H9 (cell line): Measurements from ENCODE around the gene STX2. TPM values are rescaled to one million over a fixed set of nuclear protein-coding genes. Genes with fewer than 3 reads are reported as not detected.

Experiments
- DNase-seq: peaks from one replicate; pipeline ENCODE4 v3.0.0-alpha.2; 2017
- H2AFZ ChIP-seq: one replicate; pipeline ENCODE4 v1.6.1; 2013; ENCODE audit warnings: mild to moderate bottlenecking, low read length, control low read depth, moderate library complexity
- H2AK5ac ChIP-seq: 2 replicates; pipeline ENCODE4 v1.6.1; 2013; ENCODE audit warnings: low read length, control low read depth, mixed read lengths; ENCODE audit not compliant: insufficient read length
- H2BK120ac ChIP-seq: one replicate; pipeline ENCODE4 v1.6.1; 2013; ENCODE audit warnings: low read depth, mild to moderate bottlenecking, low read length, control low read depth, inconsistent platforms; ENCODE audit not compliant: poor library complexity, severe bottlenecking
- H2BK12ac ChIP-seq: 2 replicates; pipeline ENCODE4 v1.6.1; 2013; ENCODE audit warnings: low read length, control low read depth, mixed read lengths, low read depth; ENCODE audit not compliant: insufficient read length
- H2BK15ac ChIP-seq: 2 replicates; pipeline ENCODE4 v1.6.1; 2013; ENCODE audit warnings: low read depth, low read length, control low read depth
- H2BK20ac ChIP-seq: one replicate; pipeline ENCODE4 v1.6.1; 2013; ENCODE audit warnings: low read depth, mild to moderate bottlenecking, low read length, control low read depth, inconsistent platforms; ENCODE audit not compliant: poor library complexity, severe bottlenecking
- H2BK5ac ChIP-seq: 2 replicates; pipeline ENCODE4 v1.6.1; 2013; ENCODE audit warnings: low read length, control low read depth, mixed read lengths; ENCODE audit not compliant: insufficient read length
- H3K14ac ChIP-seq: 2 replicates; pipeline ENCODE4 v1.6.1; 2013; ENCODE audit warnings: low read length, control low read depth; ENCODE audit not compliant: insufficient read depth
- H3K18ac ChIP-seq: 2 replicates; pipeline ENCODE4 v1.6.1; 2013; ENCODE audit warnings: low read depth, mild to moderate bottlenecking, mixed read lengths, low read length, control low read depth; ENCODE audit not compliant: insufficient read length
- H3K23ac ChIP-seq: 2 replicates; pipeline ENCODE4 v1.6.1; 2013; ENCODE audit warnings: low read length, control low read depth, mixed read lengths, low read depth; ENCODE audit not compliant: insufficient read length
- H3K23me2 ChIP-seq: 2 replicates; pipeline ENCODE4 v1.6.1; 2013; ENCODE audit warnings: low read depth, mild to moderate bottlenecking, mixed read lengths, low read length, control low read depth; ENCODE audit not compliant: insufficient read length, poor library complexity, severe bottlenecking
- H3K27ac ChIP-seq: 2 replicates; pipeline ENCODE4 v1.5.1; 2013; ENCODE audit warnings: low read length, control low read depth, mixed read lengths, low read depth; ENCODE audit not compliant: insufficient read length
- H3K27me3 ChIP-seq: 2 replicates; pipeline ENCODE4 v1.6.1; 2013; ENCODE audit warnings: low read length, control low read depth, inconsistent platforms; ENCODE audit not compliant: insufficient read depth
- H3K4ac ChIP-seq: 2 replicates; pipeline ENCODE4 v1.6.1; 2013; ENCODE audit warnings: low read depth, mild to moderate bottlenecking, control low read depth, inconsistent platforms, low read length, moderate library complexity
- H3K4me1 ChIP-seq: 2 replicates; pipeline ENCODE4 v1.6.1; 2013; ENCODE audit warnings: low read length, control low read depth, inconsistent platforms; ENCODE audit not compliant: insufficient read depth
- H3K4me2 ChIP-seq: 2 replicates; pipeline ENCODE4 v1.6.1; 2013; ENCODE audit warnings: low read length, control low read depth, mixed read lengths; ENCODE audit not compliant: insufficient read length, insufficient read depth
- H3K56ac ChIP-seq: 2 replicates; pipeline ENCODE4 v1.6.1; 2013; ENCODE audit warnings: low read depth, mild to moderate bottlenecking, mixed read lengths, low read length, control low read depth; ENCODE audit not compliant: insufficient read length
- H3K79me1 ChIP-seq: 2 replicates; pipeline ENCODE4 v1.6.1; 2013; ENCODE audit warnings: low read depth, mild to moderate bottlenecking, moderate library complexity, low read length, control low read depth, inconsistent platforms; ENCODE audit not compliant: insufficient read depth, poor library complexity, severe bottlenecking
- H3K79me2 ChIP-seq: 2 replicates; pipeline ENCODE4 v1.6.1; 2013; ENCODE audit warnings: low read length, control low read depth, inconsistent platforms; ENCODE audit not compliant: insufficient read depth
- H3K9ac ChIP-seq: 2 replicates; pipeline ENCODE4 v1.6.1; 2013; ENCODE audit warnings: low read length, control low read depth, mixed read lengths; ENCODE audit not compliant: insufficient read length; ENCODE audit errors: extremely low read depth
- H3K9me3 ChIP-seq: one replicate; pipeline ENCODE4 v1.6.1; 2013; ENCODE audit warnings: low read depth, low read length, inconsistent platforms; ENCODE audit not compliant: control insufficient read depth
- H3T11ph ChIP-seq: one replicate; pipeline ENCODE4 v1.6.1; 2013; ENCODE audit warnings: mild to moderate bottlenecking, low read length, control low read depth, inconsistent platforms
- H4K20me1 ChIP-seq: one replicate; pipeline ENCODE4 v1.6.1; 2013; ENCODE audit not compliant: control insufficient read depth, insufficient read length, insufficient read depth
- H4K5ac ChIP-seq: 2 replicates; pipeline ENCODE4 v1.6.1; 2013; ENCODE audit warnings: low read depth, mild to moderate bottlenecking, mixed read lengths, low read length, control low read depth; ENCODE audit not compliant: insufficient read length
- H4K8ac ChIP-seq: replicated peaks from 2 replicates; pipeline ENCODE4 v1.6.1; 2013; ENCODE audit warnings: low read length, control low read depth, mixed read lengths, low read depth; ENCODE audit not compliant: insufficient read length
- H4K91ac ChIP-seq: 2 replicates; pipeline ENCODE4 v1.6.1; 2013; ENCODE audit warnings: low read depth, mild to moderate bottlenecking, moderate library complexity, mixed read lengths, low read length, control low read depth; ENCODE audit not compliant: insufficient read length
- H3K27ac Mint-ChIP-seq, 3 experiments: 2 replicates in 2 of 3; 3 replicates in 1 of 3; pipeline ENCODE4 v1.8.0; 2020 to 2021; ENCODE audit warnings: mixed read lengths in 3 of 3, mild to moderate bottlenecking in 1 of 3, moderate library complexity in 1 of 3
- H3K27me3 Mint-ChIP-seq: 2 replicates; pipeline ENCODE4 v1.8.0; 2021; ENCODE audit warnings: low read depth, mild to moderate bottlenecking, moderate library complexity, mixed read lengths
- H3K36me3 Mint-ChIP-seq, 3 experiments: 2 replicates in 2 of 3; 3 replicates in 1 of 3; pipeline ENCODE4 v1.8.0; 2020 to 2021; ENCODE audit warnings: low read depth in 3 of 3, mixed read lengths in 3 of 3; ENCODE audit not compliant: insufficient read depth in 1 of 3
- H3K4me1 Mint-ChIP-seq, 2 experiments: 2 replicates each; pipeline ENCODE4 v1.8.0; 2020; ENCODE audit warnings: mixed read lengths in 2 of 2
- H3K4me3 Mint-ChIP-seq, 2 experiments: 2 replicates in 1 of 2; 3 replicates in 1 of 2; pipeline ENCODE4 v1.8.0; 2020 to 2021; ENCODE audit warnings: mild to moderate bottlenecking in 2 of 2, mixed read lengths in 2 of 2, moderate library complexity in 1 of 2
- H3K9me3 Mint-ChIP-seq, 2 experiments: 2 replicates in 1 of 2; 3 replicates in 1 of 2; pipeline ENCODE4 v1.8.0; 2020; ENCODE audit warnings: mild to moderate bottlenecking in 2 of 2, mixed read lengths in 2 of 2, moderate library complexity in 1 of 2
- WGBS: extraction: QIAGEN DNeasy Blood & Tissue Kit; methylation state at CpG from one replicate; pipeline ENCODE4 v1.1.7; 2013; ENCODE audit warnings: missing lambda C conversion rate, low lambda C conversion rate, mixed read lengths; ENCODE audit not compliant: insufficient read length; ENCODE audit errors: extremely low coverage; 5-methylcytosine and 5-hydroxymethylcytosine counted together
- total RNA-seq: library from RNA; stranded (reverse); gene quantifications from 2 replicates; pipeline ENCODE4 v1.2.1, GENCODE V29; 2021
- TF ChIP-seq, protein P1 (sequence below): fragments of 200-600 bp; sonication (generic); conservative IDR thresholded peaks from 3 replicates; pipeline ENCODE4 v1.8.0; 2021; ENCODE audit warnings: antibody characterized with exemption, mild to moderate bottlenecking

The STX2 gene
- total RNA-seq, 1 experiment from 2014 or later, result 19.4 TPM

DNA sequence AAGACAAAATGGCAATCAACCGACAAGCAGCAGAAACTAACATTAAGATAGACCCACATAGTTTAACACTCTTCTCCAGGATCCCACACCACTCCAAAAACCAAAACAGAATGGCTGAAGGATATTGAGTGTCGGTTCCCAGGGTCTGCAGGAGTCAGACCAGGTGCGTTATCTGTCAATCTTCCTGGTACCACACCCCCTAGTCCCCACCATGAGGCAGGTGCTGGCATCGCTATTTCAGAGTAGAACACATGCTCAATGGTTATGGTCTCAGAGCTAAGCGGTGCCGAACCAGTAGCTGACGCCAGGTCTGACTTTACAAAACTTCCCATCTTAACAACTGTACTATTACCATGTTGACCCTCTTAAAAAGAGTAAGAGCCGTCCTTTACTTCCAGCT is 10.2 kb downstream of the STX2 start:
- Mint-ChIP-seq H3K27ac (peak overlapping the region; percentile 25 to 71 (median 59); a peak in 4 of 7 replicates), H3K9me3 (peaks cover 0 to 5% of the 10 kb centered on the region in 2 experiments; a peak in 1 of 5 replicates), H3K27me3 (no peaks in the 10 kb centered on the region), H3K4me1 (peaks cover 36 to 50% of the 10 kb centered on the region in 2 experiments), H3K36me3 (peaks cover under 1 to 18% (median 4%) of the 10 kb centered on the region in 3 experiments; a peak in 6 of 7 replicates), H3K4me3 (no peak overlapping the region)
- no peak overlapping the region for H2AFZ ChIP-seq
- TF ChIP-seq, protein P1, sequence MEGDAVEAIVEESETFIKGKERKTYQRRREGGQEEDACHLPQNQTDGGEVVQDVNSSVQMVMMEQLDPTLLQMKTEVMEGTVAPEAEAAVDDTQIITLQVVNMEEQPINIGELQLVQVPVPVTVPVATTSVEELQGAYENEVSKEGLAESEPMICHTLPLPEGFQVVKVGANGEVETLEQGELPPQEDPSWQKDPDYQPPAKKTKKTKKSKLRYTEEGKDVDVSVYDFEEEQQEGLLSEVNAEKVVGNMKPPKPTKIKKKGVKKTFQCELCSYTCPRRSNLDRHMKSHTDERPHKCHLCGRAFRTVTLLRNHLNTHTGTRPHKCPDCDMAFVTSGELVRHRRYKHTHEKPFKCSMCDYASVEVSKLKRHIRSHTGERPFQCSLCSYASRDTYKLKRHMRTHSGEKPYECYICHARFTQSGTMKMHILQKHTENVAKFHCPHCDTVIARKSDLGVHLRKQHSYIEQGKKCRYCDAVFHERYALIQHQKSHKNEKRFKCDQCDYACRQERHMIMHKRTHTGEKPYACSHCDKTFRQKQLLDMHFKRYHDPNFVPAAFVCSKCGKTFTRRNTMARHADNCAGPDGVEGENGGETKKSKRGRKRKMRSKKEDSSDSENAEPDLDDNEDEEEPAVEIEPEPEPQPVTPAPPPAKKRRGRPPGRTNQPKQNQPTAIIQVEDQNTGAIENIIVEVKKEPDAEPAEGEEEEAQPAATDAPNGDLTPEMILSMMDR, result no peak
- H3T11ph ChIP-seq, result no peak overlapping the region
- H3K4me2 ChIP-seq, result no peak overlapping the region
- H2BK15ac ChIP-seq, result no peak overlapping the region
- H3K27ac ChIP-seq, result no peak overlapping the region
- no CpG with 5 or more reads among the region's 8 CpGs for WGBS
- no peak overlapping the region for H2AK5ac ChIP-seq
- no peak overlapping the region for H3K18ac ChIP-seq
- no peak overlapping the region for H3K9ac ChIP-seq
- no peak overlapping the region for H3K23ac ChIP-seq
- peak; percentile 60 for DNase-seq
- no peak overlapping the region for H2BK12ac ChIP-seq
- H3K27me3 ChIP-seq, result no peaks in the 10 kb centered on the region
- H3K4me1 ChIP-seq, result peaks cover 6% of the 10 kb centered on the region; the same call in 1 of the 2 replicates
- no peaks in the 10 kb centered on the region for H3K23me2 ChIP-seq
- H3K79me2 ChIP-seq, result peaks cover 9% of the 10 kb centered on the region; the same call in 1 of the 2 replicates
- H3K9me3 ChIP-seq, result no peaks in the 10 kb centered on the region
- H3K79me1 ChIP-seq, result peaks cover 3% of the 10 kb centered on the region
- H3K4ac ChIP-seq, result no peak overlapping the region
- H2BK20ac ChIP-seq, result no peak overlapping the region
- H3K14ac ChIP-seq, result no peak overlapping the region
- no peak overlapping the region for H4K5ac ChIP-seq
- no peaks in the 10 kb centered on the region for H4K20me1 ChIP-seq
- H4K8ac ChIP-seq, result no peak overlapping the region
- H3K56ac ChIP-seq, result no peak overlapping the region
- H2BK120ac ChIP-seq, result no peak overlapping the region
- H2BK5ac ChIP-seq, result no peak overlapping the region
- H4K91ac ChIP-seq, result no peak overlapping the region
